SK-N-SH (cell line): ENCODE measurements around the gene DEPDC7.

Source experiments
- CTCF ChIP-seq: fragments of 200-600 bp; sonication (generic); IDR thresholded peaks from 2 replicates; pipeline ENCODE4 v1.6.1; 2017; ENCODE audit warnings: antibody characterized with exemption, mild to moderate bottlenecking, moderate library complexity
- ELF1 ChIP-seq: IDR thresholded peaks from 2 replicates; pipeline ENCODE4 v1.4.0; 2012
- EP300 ChIP-seq, 2 experiments: IDR thresholded peaks; 2 replicates each; pipeline versions ENCODE4 v1.4.0 to v1.6.1; 2012; ENCODE audit warnings: borderline replicate concordance in 1 of 2, low read depth in 1 of 2, low read length in 1 of 2
- FOXM1 ChIP-seq: IDR thresholded peaks from 2 replicates; pipeline ENCODE4 v1.4.0; 2012; ENCODE audit warnings: low read depth, mild to moderate bottlenecking
- MAX ChIP-seq: IDR thresholded peaks from 2 replicates; pipeline ENCODE4 v1.4.0; 2012; ENCODE audit warnings: low read depth
- PBX3 ChIP-seq: IDR thresholded peaks from 2 replicates; pipeline ENCODE4; 2012
- POLR2AphosphoS5 ChIP-seq: IDR thresholded peaks from 2 replicates; pipeline ENCODE4 v1.6.1; 2012; ENCODE audit warnings: low read depth, low read length
- RAD21 ChIP-seq: IDR thresholded peaks from 2 replicates; pipeline ENCODE4 v1.6.1; 2012; ENCODE audit warnings: mild to moderate bottlenecking, low read length
- RCOR1 ChIP-seq: fragments of 150-350 bp; IDR thresholded peaks from 2 replicates; pipeline ENCODE4 v1.6.1; 2017; ENCODE audit warnings: antibody characterized with exemption, low read length
- REST ChIP-seq: IDR thresholded peaks from 2 replicates; pipeline ENCODE4 v1.6.1; 2012; ENCODE audit warnings: mild to moderate bottlenecking, low read depth, low read length, moderate library complexity
- RXRA ChIP-seq: IDR thresholded peaks from 2 replicates; pipeline ENCODE4 v1.4.0; 2012; ENCODE audit warnings: low read depth, mild to moderate bottlenecking, borderline replicate concordance
- TAF1 ChIP-seq: IDR thresholded peaks from 2 replicates; pipeline ENCODE4 v1.6.1; 2012; ENCODE audit warnings: low read depth, mild to moderate bottlenecking, low read length, moderate library complexity, borderline replicate concordance
- USF2 ChIP-seq: fragments of 150-350 bp; IDR thresholded peaks from 2 replicates; pipeline ENCODE4 v1.6.1; 2017; ENCODE audit warnings: antibody characterized with exemption, low read length, low read depth, borderline replicate concordance
- ZBTB33 ChIP-seq: IDR thresholded peaks from 2 replicates; pipeline ENCODE4 v1.4.0; 2012; ENCODE audit warnings: low read depth, borderline replicate concordance

- no peak for TF ChIP-seq CTCF
- TF ChIP-seq REST, result no peak
- TF ChIP-seq ELF1, result no peak
- no peak for TF ChIP-seq POLR2AphosphoS5
- TF ChIP-seq RCOR1, result no peak
- no peak for TF ChIP-seq RXRA
- no peak for TF ChIP-seq EP300 (IDR thresholded peaks at IDR 0.05; ENCODE audit: borderline replicate concordance in 1 of 2, low read depth in 1 of 2, low read length in 1 of 2)
- no peak for TF ChIP-seq FOXM1
- no peak for TF ChIP-seq PBX3
- TF ChIP-seq TAF1, result no peak
- no peak for TF ChIP-seq ZBTB33
- no peak for TF ChIP-seq RAD21
- no peak for TF ChIP-seq MAX
- TF ChIP-seq USF2, result no peak
Measured at GRCh38 chr11:33035011-33035410, 19.3 kb downstream of the DEPDC7 start.
